HG03064 (cell line): ENCODE results near the gene WDR1.

Experiments used
- ATAC-seq: cut with Tn5 transposase; IDR thresholded peaks from one replicate; pipeline ENCODE4 v1.9.1; 2021; ENCODE audit warnings: low read depth; ENCODE audit not compliant: unreplicated experiment

Gene WDR1

GRCh38 chr4:10048941-10049697 lies 67.5 kb downstream of the WDR1 start:
- ATAC-seq, result no peak

GRCh38 chr4:10047967-10048366 lies 68.6 kb downstream of the WDR1 start:
- ATAC-seq, result no peak

- no peak for ATAC-seq
These were observed 70.1 kb downstream of the WDR1 start for GRCh38 chr4:10046471-10046870.

- no peak for ATAC-seq
These were observed 71.1 kb downstream of the WDR1 start for GRCh38 chr4:10045481-10045880.

- ATAC-seq, result no peak
These were observed 75.6 kb downstream of the WDR1 start for GRCh38 chr4:10041036-10041435.

GRCh38 chr4:10040049-10040892 lies 76.3 kb downstream of the WDR1 start:
- ATAC-seq, result no peak

- ATAC-seq, result no peak
These were observed 79.7 kb downstream of the WDR1 start for GRCh38 chr4:10036807-10037342.

GRCh38 chr4:10035130-10035529 lies 81.5 kb downstream of the WDR1 start:
- ATAC-seq, result no peak

GRCh38 chr4:10034612-10035104 lies 81.9 kb downstream of the WDR1 start:
- ATAC-seq, result no peak

GRCh38 chr4:10034136-10034535 lies 82.5 kb downstream of the WDR1 start:
- no peak for ATAC-seq

- ATAC-seq, result no peak
These were observed 83.3 kb downstream of the WDR1 start for GRCh38 chr4:10033191-10033881.

- no peak for ATAC-seq
These were observed 84.0 kb downstream of the WDR1 start for GRCh38 chr4:10032625-10033024.

- ATAC-seq, result no peak
These were observed 84.7 kb downstream of the WDR1 start for GRCh38 chr4:10031668-10032590.

- ATAC-seq, result no peak
These were observed 85.5 kb downstream of the WDR1 start for GRCh38 chr4:10030972-10031667.

- ATAC-seq, result no peak
These were observed 87.2 kb downstream of the WDR1 start for GRCh38 chr4:10029403-10029802.

- no peak for ATAC-seq
These were observed 87.7 kb downstream of the WDR1 start for GRCh38 chr4:10028910-10029309.

GRCh38 chr4:10026485-10026884 lies 90.1 kb downstream of the WDR1 start:
- ATAC-seq, result no peak

- no peak for ATAC-seq
These were observed 91.3 kb downstream of the WDR1 start for GRCh38 chr4:10025230-10025806.
